GM23338 (cell line): ENCODE results near the gene HS6ST1. TPM values are rescaled to one million over a fixed set of nuclear protein-coding genes. Genes with fewer than 3 reads are reported as not detected.

Experiments used
- ATAC-seq: fragments of 200-7000 bp; cut with Tn5 transposase; 3 replicates; pipeline ENCODE4 v1.9.1; 2020
- DNase-seq: peaks from one replicate; pipeline ENCODE4 v3.0.0-alpha.2; 2015; ENCODE audit warnings: low spot score
- H2AFZ ChIP-seq: fragments of 200-600 bp; sonication (generic); 2 replicates; pipeline ENCODE4 v1.8.0; 2016; ENCODE audit warnings: antibody characterized with exemption, mild to moderate bottlenecking, moderate library complexity
- H3F3A ChIP-seq: fragments of 200-600 bp; sonication (generic); replicated peaks from 2 replicates; pipeline ENCODE4 v1.8.0; 2017; ENCODE audit warnings: antibody characterized with exemption, mixed run types, low read depth
- H3K27ac ChIP-seq: fragments of 200-600 bp; sonication (generic); 2 replicates; pipeline ENCODE4 v1.6.1; 2016; ENCODE audit warnings: low read depth
- H3K27me3 ChIP-seq: fragments of 200-600 bp; sonication (generic); 2 replicates; pipeline ENCODE4 v1.8.0; 2016; ENCODE audit warnings: mild to moderate bottlenecking, mixed run types, moderate library complexity; ENCODE audit not compliant: insufficient read depth
- H3K36me3 ChIP-seq: fragments of 200-600 bp; sonication (generic); 2 replicates; pipeline ENCODE4 v1.8.0; 2016; ENCODE audit warnings: mild to moderate bottlenecking; ENCODE audit not compliant: insufficient read depth
- H3K4me1 ChIP-seq: fragments of 200-600 bp; sonication (generic); 2 replicates; pipeline ENCODE4 v1.8.0; 2016; ENCODE audit warnings: mild to moderate bottlenecking, moderate library complexity; ENCODE audit not compliant: insufficient read depth
- H3K4me2 ChIP-seq: fragments of 200-600 bp; sonication (generic); 2 replicates; pipeline ENCODE4 v1.7.1; 2017; ENCODE audit warnings: mixed run types
- H3K4me3 ChIP-seq: fragments of 200-600 bp; sonication (generic); 2 replicates; pipeline ENCODE4 v1.6.1; 2016; ENCODE audit warnings: mixed run types
- H3K79me2 ChIP-seq: fragments of 200-600 bp; sonication (generic); replicated peaks from 2 replicates; pipeline ENCODE4 v1.8.0; 2017; ENCODE audit warnings: mild to moderate bottlenecking; ENCODE audit not compliant: insufficient read depth
- H3K9me2 ChIP-seq: fragments of 200-600 bp; sonication (generic); 2 replicates; pipeline ENCODE4 v1.8.0; 2017; ENCODE audit not compliant: insufficient read depth
- H4K20me1 ChIP-seq: fragments of 200-600 bp; sonication (generic); replicated peaks from 2 replicates; pipeline ENCODE4 v1.8.0; 2017; ENCODE audit warnings: mild to moderate bottlenecking; ENCODE audit not compliant: insufficient read depth
- H3K27ac Mint-ChIP-seq: 2 replicates; pipeline ENCODE4 v1.8.0; 2020; ENCODE audit warnings: inconsistent platforms, mild to moderate bottlenecking, moderate library complexity, mixed read lengths
- H3K27me3 Mint-ChIP-seq: 3 replicates; pipeline ENCODE4 v1.8.0; 2022; ENCODE audit warnings: low read depth, mild to moderate bottlenecking, moderate library complexity, mixed read lengths, inconsistent platforms; ENCODE audit not compliant: insufficient read depth, poor library complexity
- H3K36me3 Mint-ChIP-seq: 3 replicates; pipeline ENCODE4 v1.8.0; 2021; ENCODE audit warnings: low read depth, mild to moderate bottlenecking, inconsistent platforms, moderate library complexity, mixed read lengths
- H3K4me1 Mint-ChIP-seq: 3 replicates; pipeline ENCODE4 v1.8.0; 2020; ENCODE audit warnings: mild to moderate bottlenecking, inconsistent platforms, mixed read lengths
- H3K4me3 Mint-ChIP-seq: 3 replicates; pipeline ENCODE4 v1.8.0; 2021; ENCODE audit warnings: moderate library complexity, mild to moderate bottlenecking, inconsistent platforms, mixed read lengths
- H3K9me3 Mint-ChIP-seq: 3 replicates; pipeline ENCODE4 v1.8.0; 2020; ENCODE audit warnings: moderate library complexity, mild to moderate bottlenecking, inconsistent platforms, mixed read lengths
- CTCF ChIP-seq, 2 experiments: fragments of 200-600 bp in 1 of 2; sonication (generic) in 1 of 2; conservative IDR thresholded peaks; 2 replicates each; pipeline versions ENCODE4 v1.5.1 to v1.6.1; 2016 to 2017; ENCODE audit warnings: antibody characterized with exemption in 2 of 2, low read depth in 2 of 2, mild to moderate bottlenecking in 2 of 2, moderate library complexity in 1 of 2
- ETS1 ChIP-seq: IDR thresholded peaks from 2 replicates; pipeline ENCODE4 v1.6.1; 2016; ENCODE audit warnings: antibody characterized with exemption
- EZH2 ChIP-seq: fragments of 200-600 bp; sonication (generic); IDR thresholded peaks from one replicate; pipeline ENCODE4 v1.8.0; 2017; ENCODE audit warnings: antibody characterized with exemption, mild to moderate bottlenecking, low read depth; ENCODE audit not compliant: unreplicated experiment
- POLR2AphosphoS5 ChIP-seq: IDR thresholded peaks from 2 replicates; pipeline ENCODE4 v1.6.1; 2016; ENCODE audit warnings: antibody characterized with exemption, low read depth
- REST ChIP-seq: IDR thresholded peaks from one replicate; pipeline ENCODE4 v1.6.1; 2018; ENCODE audit warnings: antibody characterized with exemption; ENCODE audit not compliant: unreplicated experiment
- ZNF331 ChIP-seq: fragments of 250-450 bp; sonication (Bioruptor Pico); IDR thresholded peaks from 2 replicates; pipeline ENCODE4 v1.5.0; 2020; ENCODE audit warnings: low read depth, mild to moderate bottlenecking, moderate library complexity
- ZNF462 ChIP-seq: fragments of 250-450 bp; sonication (Bioruptor Pico); IDR thresholded peaks from 2 replicates; pipeline ENCODE4 v1.5.0; 2020; ENCODE audit warnings: mild to moderate bottlenecking, moderate library complexity
- polyA plus RNA-seq: library from polyadenylated mRNA; unstranded; fragments of >200 nt; fragmentation: Nextera tagmentation; extraction: Ambion mirVana; gene quantifications from 2 replicates; pipeline ENCODE4 v1.2.1, GENCODE V29; 2016
- total RNA-seq: library from RNA; depleted of rRNA; stranded (reverse); fragments of >200 nt; shearing (Covaris generic); gene quantifications from 2 replicates; pipeline ENCODE4 v1.2.3, GENCODE V29; 2014

The HS6ST1 gene
- total and polyA plus RNA-seq, 2 experiments from 2014 or later: 21.1 to 106 TPM

- TF ChIP-seq ETS1 (no peak), CTCF (conservative IDR thresholded peaks at IDR 0.05; ENCODE audit: low read depth in 2 of 2) (no peak), POLR2AphosphoS5 (no peak)
These were observed 18.3 kb downstream of the HS6ST1 start (continued) for GRCh38 chr2:128300151-128301020.

- Histone ChIP-seq H2AFZ (no peak overlapping the region), H3K79me2 (peaks cover 100% of the 10 kb centered on the region), H3K4me1 (peaks cover 8% of the 10 kb centered on the region; the same call in 1 of the 2 replicates), H3K27me3 (no peaks in the 10 kb centered on the region), H3K4me3 (no peak overlapping the region), H3K9me2 (no peaks in the 10 kb centered on the region), H3F3A (no peaks in the 10 kb centered on the region), H3K27ac (no peak overlapping the region), H3K36me3 (no peaks in the 10 kb centered on the region), H3K4me2 (no peak overlapping the region), H4K20me1 (peaks cover 51% of the 10 kb centered on the region)
- ATAC-seq: peak; percentile 33
- DNase-seq: no peak
- H3K4me3 Mint-ChIP-seq: no peak overlapping the region
- H3K4me1 Mint-ChIP-seq: peaks cover 34% of the 10 kb centered on the region
- H3K27me3 Mint-ChIP-seq: peaks cover 6% of the 10 kb centered on the region
- peaks cover 4% of the 10 kb centered on the region; the same call in 2 of the 3 replicates for H3K36me3 Mint-ChIP-seq
- H3K27ac Mint-ChIP-seq: no peak overlapping the region
- H3K9me3 Mint-ChIP-seq: no peaks in the 10 kb centered on the region; the same call in 1 of the 3 replicates
- no peak for TF ChIP-seq EZH2
- no peak for TF ChIP-seq ZNF462 (CRISPR knock-in tag)
- TF ChIP-seq CTCF (conservative IDR thresholded peaks at IDR 0.05; ENCODE audit: low read depth in 2 of 2): no peak
- no peak for TF ChIP-seq POLR2AphosphoS5
- TF ChIP-seq ZNF331 (CRISPR knock-in tag): no peak
- TF ChIP-seq REST: no peak
These were observed 19.0 kb downstream of the HS6ST1 start for GRCh38 chr2:128299628-128300027.
